Activated T-helper 1 cell treated with anti-CD3 and anti-CD28 coated beads, Interleukin-12 subunit alpha, Interleukin-12 subunit beta, Interleukin-2, Interleukin-4 antibody, amounts not matched to agents 30 ng/mL and 10 ng/mL and 1 ng/mL, durations not matched to agents 14 hours and 24 hours and 36 hours (primary cell): Measurements from ENCODE around the gene NUP98. TPM values are rescaled to one million over a fixed set of nuclear protein-coding genes. Genes with fewer than 3 reads are reported as not detected.

Experiments
- DNase-seq: peaks from one replicate; pipeline ENCODE4 v3.0.0; 2021; ENCODE audit warnings: low spot score
- H3K27ac Mint-ChIP-seq: one replicate; pipeline ENCODE4 v1.8.0; 2021; ENCODE audit warnings: mild to moderate bottlenecking, mixed read lengths
- H3K27me3 Mint-ChIP-seq: one replicate; pipeline ENCODE4 v1.8.0; 2022; ENCODE audit warnings: mild to moderate bottlenecking, moderate library complexity, mixed read lengths; ENCODE audit not compliant: insufficient read depth
- H3K36me3 Mint-ChIP-seq: one replicate; pipeline ENCODE4 v1.8.0; 2021; ENCODE audit warnings: low read depth, mixed read lengths
- H3K4me1 Mint-ChIP-seq: one replicate; pipeline ENCODE4 v1.8.0; 2021; ENCODE audit warnings: low read depth, mixed read lengths
- H3K4me3 Mint-ChIP-seq: one replicate; pipeline ENCODE4 v1.8.0; 2021; ENCODE audit warnings: mild to moderate bottlenecking, moderate library complexity, mixed read lengths
- H3K9me3 Mint-ChIP-seq: one replicate; pipeline ENCODE4 v1.8.0; 2021; ENCODE audit warnings: mixed read lengths
- intact Hi-C: fragments of 100-400 bp; cut with micrococcal nuclease; formaldehyde crosslinking; loops from one replicate; pipeline ENCODE4 v1.15.1; 2024
- total RNA-seq: library from RNA; stranded (reverse); gene quantifications from 2 replicates; pipeline ENCODE4 v1.2.3, GENCODE V29; 2022

Gene NUP98
- total RNA-seq, 1 donor from 2014 or later, result 122 TPM

- Mint-ChIP-seq H3K9me3 (no peaks in the 10 kb centered on the region), H3K4me1 (peaks cover 81% of the 10 kb centered on the region), H3K4me3 (peak overlapping the region; percentile 96), H3K27me3 (no peaks in the 10 kb centered on the region), H3K27ac (peak overlapping the region; percentile 79), H3K36me3 (peaks cover 63% of the 10 kb centered on the region)
- intact Hi-C loops, result no loop called here
- DNase-seq, result no peak
Measured at GRCh38 chr11:3834664-3835461, 37.5 kb upstream of the NUP98 start.

GRCh38 chr11:3834349-3834663, 37.0 kb upstream of the NUP98 start:
- intact Hi-C loops, result no loop called here
- peak overlapping the region; percentile 96 for H3K4me3 Mint-ChIP-seq
- peak overlapping the region; percentile 79 for H3K27ac Mint-ChIP-seq
- no peaks in the 10 kb centered on the region for H3K27me3 Mint-ChIP-seq
- H3K4me1 Mint-ChIP-seq, result peaks cover 75% of the 10 kb centered on the region
- H3K36me3 Mint-ChIP-seq, result peaks cover 57% of the 10 kb centered on the region
- H3K9me3 Mint-ChIP-seq, result no peaks in the 10 kb centered on the region
- DNase-seq, result no peak

GRCh38 chr11:3833449-3833848, 36.1 kb upstream of the NUP98 start:
- Mint-ChIP-seq H3K4me3 (no peak overlapping the region), H3K9me3 (no peaks in the 10 kb centered on the region), H3K4me1 (peaks cover 69% of the 10 kb centered on the region), H3K27me3 (no peaks in the 10 kb centered on the region), H3K36me3 (peaks cover 52% of the 10 kb centered on the region), H3K27ac (peak overlapping the region; percentile 79)
- intact Hi-C loops, result no loop called here
- no peak for DNase-seq

- Mint-ChIP-seq H3K36me3 (peaks cover 51% of the 10 kb centered on the region), H3K27ac (peak overlapping the region; percentile 74), H3K4me3 (no peak overlapping the region), H3K27me3 (no peaks in the 10 kb centered on the region), H3K9me3 (no peaks in the 10 kb centered on the region), H3K4me1 (peaks cover 67% of the 10 kb centered on the region)
- no peak for DNase-seq
- intact Hi-C loops, result no loop called here
Measured at GRCh38 chr11:3832816-3833215, 35.5 kb upstream of the NUP98 start.

- Mint-ChIP-seq H3K4me1 (peaks cover 65% of the 10 kb centered on the region), H3K9me3 (no peaks in the 10 kb centered on the region), H3K4me3 (peak overlapping the region; percentile 46), H3K27me3 (no peaks in the 10 kb centered on the region), H3K27ac (peak overlapping the region; percentile 91), H3K36me3 (peaks cover 59% of the 10 kb centered on the region)
- intact Hi-C loops, result no loop called here
- DNase-seq, result no peak
Measured at GRCh38 chr11:3831378-3832239, 34.3 kb upstream of the NUP98 start.

- H3K4me1 Mint-ChIP-seq, result peaks cover 71% of the 10 kb centered on the region
- H3K36me3 Mint-ChIP-seq, result peaks cover 66% of the 10 kb centered on the region
- no peak for DNase-seq
- peak overlapping the region; percentile 91 for H3K27ac Mint-ChIP-seq
- intact Hi-C loops, result no loop called here
- no peaks in the 10 kb centered on the region for H3K9me3 Mint-ChIP-seq
- no peak overlapping the region for H3K4me3 Mint-ChIP-seq
- no peaks in the 10 kb centered on the region for H3K27me3 Mint-ChIP-seq
Measured at GRCh38 chr11:3830730-3831129, 33.4 kb upstream of the NUP98 start.

- DNase-seq, result no peak
- no peak overlapping the region for H3K4me3 Mint-ChIP-seq
- peaks cover 71% of the 10 kb centered on the region for H3K4me1 Mint-ChIP-seq
- H3K27ac Mint-ChIP-seq, result peak overlapping the region; percentile 52
- peaks cover 65% of the 10 kb centered on the region for H3K36me3 Mint-ChIP-seq
- no peaks in the 10 kb centered on the region for H3K27me3 Mint-ChIP-seq
- no peaks in the 10 kb centered on the region for H3K9me3 Mint-ChIP-seq
- intact Hi-C loops, result no loop called here
Measured at GRCh38 chr11:3830088-3830487, 32.7 kb upstream of the NUP98 start.

- peaks cover 60% of the 10 kb centered on the region for H3K36me3 Mint-ChIP-seq
- H3K4me1 Mint-ChIP-seq, result peaks cover 59% of the 10 kb centered on the region
- H3K9me3 Mint-ChIP-seq, result no peaks in the 10 kb centered on the region
- peak overlapping the region; percentile 51 for H3K27ac Mint-ChIP-seq
- H3K4me3 Mint-ChIP-seq, result no peak overlapping the region
- DNase-seq, result no peak
- H3K27me3 Mint-ChIP-seq, result no peaks in the 10 kb centered on the region
- intact Hi-C loops, result no loop called here
Measured at GRCh38 chr11:3827434-3828186, 30.3 kb upstream of the NUP98 start.

GRCh38 chr11:3826721-3827120, 29.4 kb upstream of the NUP98 start:
- DNase-seq, result no peak
- no peak overlapping the region for H3K4me3 Mint-ChIP-seq
- peaks cover 59% of the 10 kb centered on the region for H3K36me3 Mint-ChIP-seq
- no peaks in the 10 kb centered on the region for H3K27me3 Mint-ChIP-seq
- peaks cover 50% of the 10 kb centered on the region for H3K4me1 Mint-ChIP-seq
- intact Hi-C loops, result no loop called here
- H3K9me3 Mint-ChIP-seq, result no peaks in the 10 kb centered on the region
- H3K27ac Mint-ChIP-seq, result peak overlapping the region; percentile 51

GRCh38 chr11:3825473-3826154, 28.3 kb upstream of the NUP98 start:
- no peaks in the 10 kb centered on the region for H3K27me3 Mint-ChIP-seq
- no peak overlapping the region for H3K4me3 Mint-ChIP-seq
- H3K4me1 Mint-ChIP-seq, result peaks cover 39% of the 10 kb centered on the region
- no peaks in the 10 kb centered on the region for H3K9me3 Mint-ChIP-seq
- intact Hi-C loops, result no loop called here
- H3K36me3 Mint-ChIP-seq, result peaks cover 48% of the 10 kb centered on the region
- DNase-seq, result no peak
- H3K27ac Mint-ChIP-seq, result peak overlapping the region; percentile 44

GRCh38 chr11:3824714-3825472, 27.5 kb upstream of the NUP98 start:
- Mint-ChIP-seq H3K4me1 (peaks cover 38% of the 10 kb centered on the region), H3K27me3 (no peaks in the 10 kb centered on the region), H3K4me3 (no peak overlapping the region), H3K9me3 (no peaks in the 10 kb centered on the region), H3K27ac (no peak overlapping the region), H3K36me3 (peaks cover 41% of the 10 kb centered on the region)
- peak; percentile 68 for DNase-seq
- intact Hi-C loops, result loop anchor here (1.0 kb wide), 2 partner anchors 16 to 247 kb away; no protein-coding TSS in a partner anchor
